COLO668 (cell line): ENCODE results near the gene SLCO2A1.

Source experiments
- DNase-seq: peaks from one replicate; lab custom pipeline; 2025; ENCODE audit not compliant: unreplicated experiment; lab: John Stamatoyannopoulos, UW

The SLCO2A1 gene

GRCh38 chr3:133887803-133888703, 141.7 kb downstream of the SLCO2A1 start:
- no peak for DNase-seq

GRCh38 chr3:133887074-133887802, 142.5 kb downstream of the SLCO2A1 start:
- no peak for DNase-seq

DNA sequence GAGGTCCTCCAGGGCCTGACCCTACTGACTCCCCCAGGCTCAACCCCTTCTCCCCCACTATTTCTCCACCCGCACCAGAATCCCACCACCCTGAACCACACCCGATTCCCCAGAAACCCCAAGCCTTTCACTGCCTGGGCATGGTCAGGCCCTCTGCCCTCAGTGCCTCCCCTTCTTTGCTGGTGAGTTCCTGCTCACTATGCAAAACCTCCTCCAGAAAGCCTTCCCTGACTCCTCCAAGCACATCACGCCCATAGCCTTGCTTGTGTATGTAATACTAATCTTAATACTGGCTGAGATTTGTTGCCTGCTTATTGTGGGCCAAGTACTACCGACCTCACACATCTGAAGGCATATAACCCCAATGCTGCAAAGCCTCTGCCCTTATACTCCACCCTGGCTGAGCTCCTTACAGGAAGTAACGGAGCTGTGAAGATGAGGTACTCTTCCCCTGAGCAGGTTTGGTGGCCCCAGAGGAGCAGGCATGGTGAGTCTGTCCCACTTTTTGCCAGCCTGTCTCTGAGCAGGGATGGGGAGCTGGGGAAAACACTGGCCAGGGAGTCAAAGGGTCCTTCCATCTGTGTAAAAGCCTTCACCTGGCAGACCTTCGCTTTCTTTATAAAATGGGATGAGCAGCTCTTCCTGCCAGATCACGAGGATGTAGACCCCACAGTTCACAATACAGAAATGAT, 143.5 kb downstream of the SLCO2A1 start:
- DNase-seq = no peak

GRCh38 chr3:133884887-133885711, 144.6 kb downstream of the SLCO2A1 start:
- no peak for DNase-seq

DNA sequence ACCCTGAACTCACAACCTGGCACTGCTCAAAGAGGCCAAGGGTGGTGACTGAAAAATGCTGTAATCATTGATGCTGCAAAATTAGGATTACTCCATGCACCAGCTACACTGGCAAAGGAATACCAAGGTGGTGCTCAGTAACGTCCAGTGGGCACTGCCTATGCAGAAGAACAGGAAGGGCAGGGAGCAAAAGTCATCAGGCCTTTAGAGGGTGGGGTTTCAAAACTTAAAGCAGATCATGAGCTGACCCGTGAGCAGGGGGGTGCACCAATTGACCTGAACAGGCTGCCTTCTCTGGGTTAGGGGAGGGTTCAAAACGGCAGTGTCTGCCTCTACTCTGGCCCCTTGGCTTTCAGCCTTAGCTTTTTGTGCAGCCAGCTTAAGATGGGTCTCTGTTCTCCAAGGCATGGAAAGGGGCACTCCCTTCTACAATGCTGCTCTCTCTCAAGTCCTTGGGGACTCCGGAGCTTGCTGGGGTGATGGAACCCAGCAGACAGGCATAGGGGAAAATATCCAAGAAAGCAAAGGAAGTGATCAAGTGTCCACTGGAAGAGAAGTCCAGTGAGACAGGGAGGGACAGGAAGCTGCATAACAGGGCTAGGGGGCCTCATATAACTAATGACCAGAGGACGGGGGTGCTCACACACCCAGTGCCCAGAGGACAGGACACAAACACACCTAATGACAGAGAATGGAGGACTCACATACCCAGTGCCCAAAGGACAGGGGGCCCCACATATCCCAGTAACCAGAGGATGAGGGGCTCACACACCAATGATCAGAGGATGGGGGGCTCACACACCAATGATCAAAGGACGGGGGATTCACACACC, 145.5 kb downstream of the SLCO2A1 start:
- DNase-seq = no peak

GRCh38 chr3:133883641-133884040, 146.1 kb downstream of the SLCO2A1 start:
- no peak for DNase-seq

- DNase-seq = no peak
Measured at GRCh38 chr3:133882986-133883586, 146.6 kb downstream of the SLCO2A1 start.

GRCh38 chr3:133881939-133882825, 147.5 kb downstream of the SLCO2A1 start:
- DNase-seq = no peak

DNA sequence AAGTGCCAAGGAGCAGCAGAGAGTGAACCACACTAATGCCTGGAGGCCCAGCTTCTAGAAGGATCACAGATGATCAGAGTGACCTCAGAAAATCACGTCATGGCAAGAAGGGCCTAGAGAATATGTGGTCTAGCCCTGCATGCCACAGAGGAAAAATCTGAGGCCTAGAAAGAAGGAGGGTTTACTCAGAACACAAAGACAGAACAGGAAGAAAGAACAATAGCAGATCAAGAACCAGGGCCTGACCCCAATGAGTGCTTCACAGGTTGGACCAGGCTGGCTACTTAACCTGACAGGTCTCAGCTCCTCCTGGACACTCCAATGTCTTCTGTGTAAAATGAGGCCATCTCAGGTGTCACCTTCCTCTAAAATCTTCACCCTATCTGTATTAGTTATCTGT, 148.2 kb downstream of the SLCO2A1 start:
- no peak for DNase-seq

- no peak for DNase-seq
Measured at GRCh38 chr3:133880886-133881455, 148.8 kb downstream of the SLCO2A1 start.

- no peak for DNase-seq
Measured at GRCh38 chr3:133880287-133880686, 149.4 kb downstream of the SLCO2A1 start.

DNA sequence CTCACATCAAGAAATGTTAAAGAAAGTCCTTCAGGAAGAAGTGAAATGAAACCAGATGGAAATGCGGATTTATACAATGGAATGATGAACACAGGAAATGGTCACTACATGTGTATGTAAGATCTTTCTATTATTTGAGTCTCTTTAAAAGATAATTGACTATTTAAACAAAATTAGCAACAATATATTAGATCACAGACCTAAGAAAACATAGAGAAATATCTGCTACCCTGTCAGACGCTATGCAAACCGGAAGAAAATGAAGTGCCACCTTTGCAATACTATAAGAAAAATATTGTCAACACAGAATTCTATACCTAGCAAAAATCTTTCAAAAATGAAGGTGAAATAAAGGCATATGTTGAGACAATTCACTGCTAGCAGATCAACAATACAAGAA, 151.2 kb downstream of the SLCO2A1 start:
- no peak for DNase-seq
